ENCODE data around the gene GRIN2C. TPM values are rescaled to one million over a fixed set of nuclear protein-coding genes. Genes with fewer than 3 reads are reported as not detected.

Gene GRIN2C
- total and polyA plus RNA-seq, 2 donors (not counting 3 experiments of a cell fraction or from before 2014, with no cell fraction given) = 0.04 to 0.60 TPM

- ChIA-PET CTCF (interaction anchor here (0.9 to 11.7 kb wide), 8 partner anchors 11 to 121 kb away, joined by 3 to 227 read pairs (median 5); partner anchors contain the start of gene GRIN2C), POLR2A (no interaction called here)
- BruUV-seq (replicated peaks) = no TSS peak
These were observed 19.5 kb downstream of the GRIN2C start for GRCh38 chr17:74839990-74840852.

GRCh38 chr17:74838274-74838673, 21.4 kb downstream of the GRIN2C start:
- Histone ChIP-seq H3K27me3 (ENCODE audit: control insufficient read depth in 2 of 2, insufficient read depth in 2 of 2, low read length in 2 of 2) (no peaks in the 10 kb centered on the region), H3K4me3 (replicated peaks in 1 of 3; ENCODE audit: insufficient read depth in 1 of 3, low read depth in 1 of 3, low read length in 3 of 3) (no peak overlapping the region), H3K9ac (replicated peaks; ENCODE audit: extremely low read depth, insufficient read depth, low read length) (no peak overlapping the region), H3K9me1 (replicated peaks; ENCODE audit: control insufficient read depth, extremely low read depth, insufficient read depth, low read length) (no peaks in the 10 kb centered on the region), H3K79me2 (ENCODE audit: control insufficient read depth, insufficient read depth, low read length) (no peaks in the 10 kb centered on the region), H3K36me3 (ENCODE audit: control insufficient read depth in 2 of 2, extremely low read depth in 1 of 2, insufficient read depth in 2 of 2, low read length in 2 of 2) (no peaks in the 10 kb centered on the region), H3K9me3 (replicated peaks; ENCODE audit: control insufficient read depth, insufficient read depth, low read length) (no peaks in the 10 kb centered on the region), H2AFZ (ENCODE audit: low read depth, low read length) (no peak overlapping the region), H4K20me1 (replicated peaks; ENCODE audit: control insufficient read depth, extremely low read depth, insufficient read depth, low read length) (no peaks in the 10 kb centered on the region), H3K4me1 (ENCODE audit: control insufficient read depth, extremely low read depth, insufficient read depth, low read length) (no peaks in the 10 kb centered on the region), H3K27ac (ENCODE audit: insufficient read depth, low read depth, low read length) (no peak overlapping the region), H3K4me2 (ENCODE audit: insufficient read depth, low read length) (no peak overlapping the region)
- TF ChIP-seq EZH2 (IDR thresholded peaks at IDR 0.05; ENCODE audit: borderline replicate concordance, low read depth, low read length, severe bottlenecking) (no peak), JUN (IDR thresholded peaks at IDR 0.05; ENCODE audit: borderline replicate concordance, insufficient read depth, insufficient read length, low read depth) (no peak), POLR2AphosphoS5 (IDR thresholded peaks at IDR 0.05; ENCODE audit: insufficient read depth, low read depth, low read length) (no peak), MAX (IDR thresholded peaks at IDR 0.05; ENCODE audit: insufficient read depth, insufficient read length) (no peak), GATA2 (IDR thresholded peaks at IDR 0.05; ENCODE audit: insufficient read depth, insufficient read length, low read depth, low read length) (no peak), FOS (IDR thresholded peaks at IDR 0.05; ENCODE audit: borderline replicate concordance, insufficient read depth, low read length) (no peak), CTCF (IDR thresholded peaks at IDR 0.05; ENCODE audit: extremely low read depth in 1 of 2, insufficient read depth in 1 of 2, low read depth in 1 of 2, low read length in 2 of 2) (no peak), MYC (IDR thresholded peaks at IDR 0.05; ENCODE audit: low read depth, low read length) (no peak), POLR2A (IDR thresholded peaks at IDR 0.05; ENCODE audit: low read depth, low read length) (no peak)
- FAIRE-seq = no peak
- DNase-seq (ENCODE audit: low read depth, low spot score) = no peak
- TSS peak; percentile 19 for BruUV-seq (replicated peaks)
- intact Hi-C loops (cut with micrococcal nuclease) = no loop called here
- dilution Hi-C loops (cut with MboI; ENCODE audit: extremely low pct_ligation_motif_present, low sequenced_read_pairs) = no loop called here
- ChIA-PET CTCF (interaction anchor here (1.0 to 11.7 kb wide), 2 partner anchors 16 to 23 kb away, joined by 3 to 227 read pairs; partner anchors contain the start of gene GRIN2C), POLR2A (interaction anchor here (1.0 kb wide), 1 partner anchor 12 kb away, joined by 3 read pairs; no protein-coding TSS in a partner anchor)

More at GRCh38 chr17:74839990-74840852, 19.5 kb downstream of the GRIN2C start:
- Histone ChIP-seq H4K20me1 (replicated peaks; ENCODE audit: control insufficient read depth, extremely low read depth, insufficient read depth, low read length) (no peaks in the 10 kb centered on the region), H3K79me2 (ENCODE audit: control insufficient read depth, insufficient read depth, low read length) (no peaks in the 10 kb centered on the region), H3K36me3 (ENCODE audit: control insufficient read depth in 2 of 2, extremely low read depth in 1 of 2, insufficient read depth in 2 of 2, low read length in 2 of 2) (no peaks in the 10 kb centered on the region), H3K9me3 (replicated peaks; ENCODE audit: control insufficient read depth, insufficient read depth, low read length) (no peaks in the 10 kb centered on the region), H2AFZ (ENCODE audit: low read depth, low read length) (no peak overlapping the region), H3K4me2 (ENCODE audit: insufficient read depth, low read length) (no peak overlapping the region), H3K4me1 (ENCODE audit: control insufficient read depth, extremely low read depth, insufficient read depth, low read length) (no peaks in the 10 kb centered on the region), H3K9me1 (replicated peaks; ENCODE audit: control insufficient read depth, extremely low read depth, insufficient read depth, low read length) (no peaks in the 10 kb centered on the region), H3K27me3 (ENCODE audit: control insufficient read depth in 2 of 2, insufficient read depth in 2 of 2, low read length in 2 of 2) (no peaks in the 10 kb centered on the region), H3K27ac (ENCODE audit: insufficient read depth, low read depth, low read length) (no peak overlapping the region), H3K4me3 (replicated peaks in 1 of 3; ENCODE audit: insufficient read depth in 1 of 3, low read depth in 1 of 3, low read length in 3 of 3) (no peak overlapping the region), H3K9ac (replicated peaks; ENCODE audit: extremely low read depth, insufficient read depth, low read length) (no peak overlapping the region)
- no peak for DNase-seq (ENCODE audit: low read depth, low spot score)
- dilution Hi-C loops (cut with MboI; ENCODE audit: extremely low pct_ligation_motif_present, low sequenced_read_pairs) (no loop called here), intact Hi-C loops (cut with micrococcal nuclease) (no loop called here)
- no peak for FAIRE-seq
- TF ChIP-seq POLR2A (IDR thresholded peaks at IDR 0.05; ENCODE audit: low read depth, low read length) (no peak), POLR2AphosphoS5 (IDR thresholded peaks at IDR 0.05; ENCODE audit: insufficient read depth, low read depth, low read length) (no peak), EZH2 (IDR thresholded peaks at IDR 0.05; ENCODE audit: borderline replicate concordance, low read depth, low read length, severe bottlenecking) (no peak)
